ENCODE results near the gene SLC35F1.

The SLC35F1 gene

GRCh38 chr6:118186672-118187567 lies 279.9 kb downstream of the SLC35F1 start:
- H3K4me3 ChIP-seq (ENCODE audit: low read depth, low read length): no peak overlapping the region
- no peak for TF ChIP-seq CTCF (IDR thresholded peaks at IDR 0.05; ENCODE audit: low read depth, low read length)
- H3K27ac ChIP-seq: no peak overlapping the region
- no peaks in the 10 kb centered on the region for H3K9me3 ChIP-seq (ENCODE audit: severe bottlenecking)
- no peak for DNase-seq
- H3K36me3 ChIP-seq: no peaks in the 10 kb centered on the region
- no peaks in the 10 kb centered on the region for H3K27me3 ChIP-seq (ENCODE audit: insufficient read depth, low read depth, severe bottlenecking)

GRCh38 chr6:118187568-118188164 lies 280.6 kb downstream of the SLC35F1 start:
- no peaks in the 10 kb centered on the region for H3K9me3 ChIP-seq (ENCODE audit: severe bottlenecking)
- H3K27me3 ChIP-seq (ENCODE audit: insufficient read depth, low read depth, severe bottlenecking): no peaks in the 10 kb centered on the region
- no peak for TF ChIP-seq CTCF (IDR thresholded peaks at IDR 0.05; ENCODE audit: low read depth, low read length)
- H3K4me3 ChIP-seq (ENCODE audit: low read depth, low read length): no peak overlapping the region
- no peak overlapping the region for H3K27ac ChIP-seq
- H3K36me3 ChIP-seq: no peaks in the 10 kb centered on the region
- no peak for DNase-seq

GRCh38 chr6:118188561-118188960 lies 281.5 kb downstream of the SLC35F1 start:
- no peak overlapping the region for H3K27ac ChIP-seq
- no peaks in the 10 kb centered on the region for H3K9me3 ChIP-seq (ENCODE audit: severe bottlenecking)
- DNase-seq: no peak
- H3K36me3 ChIP-seq: no peaks in the 10 kb centered on the region
- no peaks in the 10 kb centered on the region for H3K27me3 ChIP-seq (ENCODE audit: insufficient read depth, low read depth, severe bottlenecking)
- H3K4me3 ChIP-seq (ENCODE audit: low read depth, low read length): no peak overlapping the region
- TF ChIP-seq CTCF (IDR thresholded peaks at IDR 0.05; ENCODE audit: low read depth, low read length): no peak

GRCh38 chr6:118197539-118197938 lies 290.5 kb downstream of the SLC35F1 start:
- Histone ChIP-seq H3K36me3 (no peaks in the 10 kb centered on the region), H3K9me3 (ENCODE audit: severe bottlenecking) (no peaks in the 10 kb centered on the region), H3K27me3 (ENCODE audit: insufficient read depth, low read depth, severe bottlenecking) (no peaks in the 10 kb centered on the region), H3K4me3 (ENCODE audit: low read depth, low read length) (no peak overlapping the region), H3K27ac (no peak overlapping the region)
- no peak for DNase-seq
- TF ChIP-seq CTCF (IDR thresholded peaks at IDR 0.05; ENCODE audit: low read depth, low read length): no peak

GRCh38 chr6:118198746-118199145 lies 291.7 kb downstream of the SLC35F1 start:
- TF ChIP-seq CTCF (IDR thresholded peaks at IDR 0.05; ENCODE audit: low read depth, low read length): no peak
- Histone ChIP-seq H3K27me3 (ENCODE audit: insufficient read depth, low read depth, severe bottlenecking) (no peaks in the 10 kb centered on the region), H3K9me3 (ENCODE audit: severe bottlenecking) (no peaks in the 10 kb centered on the region), H3K27ac (no peak overlapping the region), H3K4me3 (ENCODE audit: low read depth, low read length) (no peak overlapping the region), H3K36me3 (no peaks in the 10 kb centered on the region)
- DNase-seq: no peak

Measured in WERI-Rb-1 (cell line).